ENCODE data around the gene FAH.

FAH gene

GRCh38 chr15:80109388-80109787 is 43.4 kb upstream of the FAH start:
- no peak for TF ChIP-seq CTCF (IDR thresholded peaks at IDR 0.05; ENCODE audit: low read depth, low read length, missing control alignments)
- in situ Hi-C loops (cut with HindIII; ENCODE audit: low sequenced_read_pairs) = no loop called here
- no peak overlapping the region for H3K4me3 ChIP-seq (ENCODE audit: low read depth, low read length)
- no peak for DNase-seq (ENCODE audit: low read depth)

- no peak overlapping the region for H3K4me3 ChIP-seq (ENCODE audit: low read depth, low read length)
- TF ChIP-seq CTCF (IDR thresholded peaks at IDR 0.05; ENCODE audit: low read depth, low read length, missing control alignments) = no peak
- in situ Hi-C loops (cut with HindIII; ENCODE audit: low sequenced_read_pairs) = no loop called here
- DNase-seq (ENCODE audit: low read depth) = no peak
These were observed 41.9 kb upstream of the FAH start for GRCh38 chr15:80110920-80111319.

DNA sequence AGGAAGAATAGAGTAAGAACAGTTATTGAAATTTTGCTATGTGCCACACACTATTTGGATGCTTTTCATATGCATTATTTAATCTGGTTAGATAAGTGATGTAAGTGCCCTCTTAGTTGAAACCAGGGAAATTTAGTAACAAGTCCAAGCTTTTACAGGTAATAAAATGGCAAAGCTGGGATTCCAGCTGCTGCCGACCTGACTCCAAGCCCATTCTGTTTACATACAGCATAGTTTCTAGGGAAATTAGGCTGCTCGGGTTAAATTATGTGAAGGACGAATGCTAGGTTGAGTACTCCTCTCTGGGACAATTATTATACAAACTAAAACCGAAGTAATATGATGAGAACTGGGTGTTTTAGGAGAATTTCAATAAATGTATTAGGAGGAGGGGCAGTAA is 38.7 kb upstream of the FAH start:
- H3K4me3 ChIP-seq (ENCODE audit: low read depth, low read length) = no peak overlapping the region
- DNase-seq (ENCODE audit: low read depth) = no peak
- in situ Hi-C loops (cut with HindIII; ENCODE audit: low sequenced_read_pairs) = no loop called here
- TF ChIP-seq CTCF (IDR thresholded peaks at IDR 0.05; ENCODE audit: low read depth, low read length, missing control alignments) = no peak

DNA sequence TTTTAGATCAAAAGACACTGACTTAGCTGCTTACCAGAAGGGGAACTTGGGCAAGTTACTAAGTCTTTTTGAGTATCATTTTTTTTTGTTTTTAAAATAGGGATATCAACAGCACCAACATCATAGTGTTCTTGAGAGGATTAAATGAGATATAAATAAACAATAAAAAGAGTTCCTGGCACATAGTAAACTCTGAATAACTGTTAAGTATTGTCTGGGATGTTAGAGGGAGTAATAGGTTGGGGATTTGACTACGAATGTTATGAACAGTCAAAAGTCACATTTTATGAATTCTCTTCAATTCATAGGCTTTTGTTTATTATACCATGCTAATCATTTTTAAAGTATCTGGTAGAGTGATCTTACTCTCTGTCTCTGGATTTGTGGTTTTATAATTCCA is 37.8 kb upstream of the FAH start:
- in situ Hi-C loops (cut with HindIII; ENCODE audit: low sequenced_read_pairs) = no loop called here
- H3K4me3 ChIP-seq (ENCODE audit: low read depth, low read length) = no peak overlapping the region
- no peak for TF ChIP-seq CTCF (IDR thresholded peaks at IDR 0.05; ENCODE audit: low read depth, low read length, missing control alignments)
- no peak for DNase-seq (ENCODE audit: low read depth)

- no peak for DNase-seq (ENCODE audit: low read depth)
- H3K4me3 ChIP-seq (ENCODE audit: low read depth, low read length) = no peak overlapping the region
- TF ChIP-seq CTCF (IDR thresholded peaks at IDR 0.05; ENCODE audit: low read depth, low read length, missing control alignments) = no peak
- in situ Hi-C loops (cut with HindIII; ENCODE audit: low sequenced_read_pairs) = no loop called here
These were observed 33.8 kb upstream of the FAH start for GRCh38 chr15:80118956-80119355.

- no peak overlapping the region for H3K4me3 ChIP-seq (ENCODE audit: low read depth, low read length)
- no peak for TF ChIP-seq CTCF (IDR thresholded peaks at IDR 0.05; ENCODE audit: low read depth, low read length, missing control alignments)
- in situ Hi-C loops (cut with HindIII; ENCODE audit: low sequenced_read_pairs) = no loop called here
- no peak for DNase-seq (ENCODE audit: low read depth)
These were observed 32.2 kb upstream of the FAH start for GRCh38 chr15:80120636-80121035.

GRCh38 chr15:80121546-80121945 is 31.3 kb upstream of the FAH start:
- in situ Hi-C loops (cut with HindIII; ENCODE audit: low sequenced_read_pairs) = no loop called here
- TF ChIP-seq CTCF (IDR thresholded peaks at IDR 0.05; ENCODE audit: low read depth, low read length, missing control alignments) = no peak
- H3K4me3 ChIP-seq (ENCODE audit: low read depth, low read length) = no peak overlapping the region
- no peak for DNase-seq (ENCODE audit: low read depth)

All from astrocyte of the cerebellum (primary cell).